Epithelial cell of esophagus (primary cell): ENCODE data around the gene PSMD1.

ENCODE experiments used
- DNase-seq: peaks from one replicate; pipeline ENCODE4 v3.0.0; 2010; ENCODE audit warnings: low read depth
- H3K4me3 ChIP-seq: 2 replicates; pipeline ENCODE4 v1.5.1; 2011; ENCODE audit warnings: mild to moderate bottlenecking, low read length, control low read depth
- CTCF ChIP-seq: IDR thresholded peaks from 2 replicates; pipeline ENCODE4 v1.5.1; 2011; ENCODE audit warnings: low read depth, mild to moderate bottlenecking, low read length, control low read depth, inconsistent platforms; ENCODE audit not compliant: insufficient read depth; ENCODE audit errors: missing control alignments

PSMD1 gene

DNA sequence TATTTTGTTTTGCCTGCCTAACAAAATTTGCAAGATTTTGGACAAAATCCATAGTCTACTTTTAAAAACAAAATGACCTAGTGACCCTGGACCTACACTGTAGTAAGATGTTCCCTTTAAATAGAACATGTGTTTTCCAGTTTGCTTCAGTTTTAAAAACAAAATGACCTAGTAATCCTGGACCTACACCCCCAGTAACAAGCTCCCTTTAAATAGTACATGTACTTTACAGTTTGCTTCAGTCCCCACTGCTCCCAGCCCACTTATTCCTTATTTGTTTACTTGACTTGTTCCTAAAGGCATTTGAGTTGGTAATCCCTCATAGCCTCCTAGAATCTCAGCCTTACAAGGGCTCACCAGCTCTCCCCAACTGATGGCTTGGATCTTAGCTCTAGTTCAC is 102.6 kb downstream of the PSMD1 start:
- no peak for DNase-seq
- TF ChIP-seq CTCF = no peak
- H3K4me3 ChIP-seq = no peak overlapping the region

- H3K4me3 ChIP-seq = no peak overlapping the region
- no peak for TF ChIP-seq CTCF
- DNase-seq = no peak
Measured at GRCh38 chr2:231160701-231161100, 104.0 kb downstream of the PSMD1 start.

DNA sequence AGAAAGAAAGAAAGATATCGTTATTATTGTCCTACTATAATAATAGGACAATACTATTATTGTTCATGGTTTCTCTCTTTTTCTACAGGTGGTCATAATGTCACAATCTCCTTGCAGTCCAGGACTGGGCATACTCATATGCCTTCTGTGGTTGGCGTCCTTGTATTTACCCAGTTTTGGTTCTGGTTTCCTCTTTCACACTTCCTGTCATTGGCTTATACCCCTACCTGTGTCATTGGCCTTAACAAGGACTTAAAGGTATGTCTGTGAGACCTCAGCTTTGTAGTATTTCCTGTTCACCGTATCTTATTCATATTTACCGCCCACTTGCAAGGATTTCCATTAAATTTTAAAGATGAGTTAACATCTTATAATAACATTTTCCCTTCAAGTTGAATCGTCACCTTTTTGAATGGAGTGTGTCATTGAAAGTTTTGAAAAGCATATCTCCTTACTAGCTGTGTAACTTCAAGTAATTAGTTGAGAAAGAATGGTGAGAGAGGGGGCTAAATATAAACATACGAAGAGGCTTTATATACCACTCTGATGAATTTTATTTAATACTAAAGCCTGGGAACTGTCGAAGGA is 104.7 kb downstream of the PSMD1 start:
- no peak for TF ChIP-seq CTCF
- no peak overlapping the region for H3K4me3 ChIP-seq
- DNase-seq = no peak

- no peak for DNase-seq
- no peak for TF ChIP-seq CTCF
- no peak overlapping the region for H3K4me3 ChIP-seq
Measured at GRCh38 chr2:231161877-231162329, 105.2 kb downstream of the PSMD1 start.

DNA sequence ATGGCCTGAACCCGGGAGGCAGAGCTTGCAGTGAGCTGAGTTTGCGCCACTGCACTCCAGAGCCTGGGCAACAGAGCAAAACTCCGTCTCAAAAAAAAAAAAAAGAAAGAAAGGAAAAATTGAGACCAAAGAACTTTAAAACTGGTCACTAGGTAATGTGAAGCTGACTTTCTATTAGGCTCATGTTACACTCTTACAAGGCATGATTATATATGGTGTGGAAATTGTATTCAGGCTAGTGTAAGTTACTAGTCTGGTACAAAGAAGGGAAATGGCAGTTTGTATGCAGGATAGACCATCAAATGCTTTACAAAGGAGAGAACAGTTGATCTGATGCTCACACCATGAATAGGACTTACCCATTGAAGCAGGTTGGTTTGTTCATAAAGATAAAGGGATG is 106.3 kb downstream of the PSMD1 start:
- no peak for DNase-seq
- TF ChIP-seq CTCF = no peak
- no peak overlapping the region for H3K4me3 ChIP-seq

DNA sequence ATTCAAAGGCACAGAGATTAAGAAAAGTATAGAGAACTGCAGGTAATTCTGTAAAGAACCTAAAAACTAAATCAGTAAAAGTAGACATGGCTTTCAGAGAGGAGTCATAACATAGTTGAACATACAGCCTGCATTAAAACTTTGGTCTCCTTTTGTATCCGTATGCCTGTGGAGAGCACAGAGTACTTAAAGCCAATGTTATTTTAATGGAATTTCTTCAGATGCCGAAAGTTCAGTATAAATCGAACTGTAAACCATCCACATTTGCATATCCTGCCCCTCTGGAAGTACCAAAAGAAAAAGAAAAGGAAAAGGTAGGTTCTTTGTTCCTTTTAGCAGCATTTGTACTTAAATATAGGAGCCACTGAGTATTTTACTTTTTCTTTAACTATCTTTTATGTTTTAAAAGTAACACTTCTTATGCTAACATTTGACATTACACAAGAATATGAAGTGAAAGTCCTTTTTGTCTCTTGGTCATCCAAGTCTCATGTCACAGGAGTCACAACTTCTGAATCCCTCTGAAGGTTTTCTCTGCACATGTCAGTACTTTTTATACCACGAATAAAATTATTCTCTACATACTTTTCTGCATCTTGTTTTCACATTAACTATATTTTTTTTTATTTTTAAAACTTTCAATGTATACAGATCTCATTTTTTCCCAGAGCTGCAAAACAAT is 106.9 kb downstream of the PSMD1 start:
- DNase-seq = no peak
- no peak for TF ChIP-seq CTCF
- no peak overlapping the region for H3K4me3 ChIP-seq
